ENCODE measurements around the gene PHKA2. TPM values are rescaled to one million over a fixed set of nuclear protein-coding genes. Genes with fewer than 3 reads are reported as not detected.

The PHKA2 gene
- total and polyA plus RNA-seq, 2 donors: 13.0 to 35.0 TPM

DNA sequence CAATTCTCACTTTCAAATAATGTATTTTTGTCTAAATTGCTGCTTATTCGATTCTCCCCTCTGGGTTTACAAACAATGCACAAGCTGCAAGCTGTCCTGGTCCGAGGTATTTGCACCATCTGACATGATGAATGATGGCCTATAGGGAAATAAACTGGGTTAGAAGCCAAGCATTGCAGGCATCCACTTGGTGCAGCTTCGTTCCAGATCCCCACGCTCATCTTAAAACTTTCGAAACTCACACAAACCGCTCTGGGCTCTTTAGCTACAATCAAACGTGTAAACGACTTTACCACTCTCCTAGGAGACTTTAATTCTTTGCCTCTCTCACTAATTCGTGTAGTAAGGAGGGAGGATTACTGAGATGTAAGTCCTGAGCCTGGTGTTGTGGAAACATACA is 19.0 kb downstream of the PHKA2 start:
- peaks cover 0 to 4% of the 10 kb centered on the region in 2 donors for H3K4me1 ChIP-seq (ENCODE audit: control insufficient read depth in 2 of 2, insufficient read depth in 2 of 2, low read length in 2 of 2)
- no peaks in the 10 kb centered on the region for H3K36me3 ChIP-seq (ENCODE audit: control insufficient read depth in 2 of 2, insufficient read depth in 2 of 2, low read length in 1 of 2)
- WGBS: 90% methylated on average over 9 of the region's 9 CpGs
- no peak for DNase-seq (ENCODE audit: low read depth in 6 of 9, low spot score in 9 of 9)
- no peak overlapping the region for H3K4me3 ChIP-seq (ENCODE audit: low read length in 2 of 2)
- no peak overlapping the region for H3K27ac ChIP-seq (ENCODE audit: low read depth in 1 of 2, low read length in 1 of 2)
- H3K9me3 ChIP-seq (ENCODE audit: control insufficient read depth in 2 of 2, insufficient read depth in 1 of 2, low read length in 1 of 2): no peaks in the 10 kb centered on the region
- H3K27me3 ChIP-seq (ENCODE audit: control insufficient read depth in 2 of 2, insufficient read depth in 1 of 2, low read length in 1 of 2): no peaks in the 10 kb centered on the region

DNA sequence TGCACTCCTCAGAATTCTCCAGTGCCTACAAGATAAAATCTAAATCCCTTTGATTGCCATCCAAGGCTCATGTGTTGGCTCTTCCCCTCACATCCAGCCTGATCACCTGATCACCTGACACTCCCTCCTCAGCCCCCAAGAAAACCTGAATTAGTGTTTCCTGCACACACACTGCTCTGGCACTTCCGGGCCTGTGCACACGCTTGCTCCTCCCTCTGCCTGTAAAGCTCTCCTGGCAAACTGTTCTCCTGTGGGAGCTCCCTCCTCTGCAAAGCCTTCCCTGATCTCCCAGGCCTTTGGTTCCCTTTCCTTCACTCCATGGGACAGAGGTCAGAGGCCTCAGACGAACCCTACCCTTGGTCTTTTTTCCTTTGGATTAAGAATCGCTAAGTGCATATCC is 19.9 kb downstream of the PHKA2 start:
- WGBS: 66% methylated on average over 4 of the region's 4 CpGs
- no peaks in the 10 kb centered on the region for H3K9me3 ChIP-seq (ENCODE audit: control insufficient read depth in 2 of 2, insufficient read depth in 1 of 2, low read length in 1 of 2)
- H3K4me1 ChIP-seq (ENCODE audit: control insufficient read depth in 2 of 2, insufficient read depth in 2 of 2, low read length in 2 of 2): peaks cover 0 to 4% of the 10 kb centered on the region in 2 donors
- H3K36me3 ChIP-seq (ENCODE audit: control insufficient read depth in 2 of 2, insufficient read depth in 2 of 2, low read length in 1 of 2): no peaks in the 10 kb centered on the region
- no peak overlapping the region for H3K27ac ChIP-seq (ENCODE audit: low read depth in 1 of 2, low read length in 1 of 2)
- no peaks in the 10 kb centered on the region for H3K27me3 ChIP-seq (ENCODE audit: control insufficient read depth in 2 of 2, insufficient read depth in 1 of 2, low read length in 1 of 2)
- no peak overlapping the region for H3K4me3 ChIP-seq (ENCODE audit: low read length in 2 of 2)
- no peak for DNase-seq (ENCODE audit: low read depth in 6 of 9, low spot score in 9 of 9)

DNA sequence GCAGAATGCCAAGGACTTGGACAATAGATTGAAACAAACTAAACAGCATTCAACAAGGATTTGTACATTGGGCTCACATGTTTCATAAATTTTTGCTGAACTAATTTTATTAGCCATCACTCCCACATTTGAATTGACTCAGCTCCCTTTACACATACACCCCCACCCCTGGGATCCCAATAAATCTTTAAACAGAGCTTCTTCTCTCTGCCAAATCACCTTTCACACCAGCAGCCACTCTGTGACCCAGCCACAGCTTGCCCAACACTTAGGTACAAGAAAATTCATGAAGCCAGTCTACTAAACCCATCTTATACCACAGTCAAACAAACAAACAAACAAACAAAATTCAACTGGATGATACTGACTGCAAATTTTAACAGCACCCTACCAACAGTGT is 21.6 kb downstream of the PHKA2 start:
- H3K27me3 ChIP-seq (ENCODE audit: control insufficient read depth in 2 of 2, insufficient read depth in 1 of 2, low read length in 1 of 2): no peaks in the 10 kb centered on the region
- no peaks in the 10 kb centered on the region for H3K36me3 ChIP-seq (ENCODE audit: control insufficient read depth in 2 of 2, insufficient read depth in 2 of 2, low read length in 1 of 2)
- H3K4me3 ChIP-seq (ENCODE audit: low read length in 2 of 2): no peak overlapping the region
- no peak for DNase-seq (ENCODE audit: low read depth in 6 of 9, low spot score in 9 of 9)
- no peak overlapping the region for H3K27ac ChIP-seq (ENCODE audit: low read depth in 1 of 2, low read length in 1 of 2)
- H3K9me3 ChIP-seq (ENCODE audit: control insufficient read depth in 2 of 2, insufficient read depth in 1 of 2, low read length in 1 of 2): no peaks in the 10 kb centered on the region
- H3K4me1 ChIP-seq (ENCODE audit: control insufficient read depth in 2 of 2, insufficient read depth in 2 of 2, low read length in 2 of 2): peaks cover 0 to 4% of the 10 kb centered on the region in 2 donors

DNA sequence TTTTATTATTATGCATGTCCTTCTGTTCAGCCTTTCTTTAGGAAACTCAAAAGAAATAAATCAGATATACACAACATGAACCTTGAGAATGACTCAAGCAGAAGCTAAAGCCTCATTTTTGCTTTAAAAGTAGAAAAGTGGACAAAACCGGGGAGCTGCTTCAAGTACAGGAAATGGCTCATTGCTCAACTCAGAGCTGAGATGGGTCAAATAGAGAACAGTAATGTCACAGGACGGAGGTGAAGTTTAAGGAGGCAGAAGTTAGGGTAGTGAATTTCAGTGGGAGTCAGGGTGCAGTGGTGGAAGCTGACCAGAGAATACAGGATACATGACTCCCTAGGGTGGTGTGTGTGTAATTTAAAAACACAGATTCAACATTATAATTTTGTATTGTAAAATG is 22.2 kb downstream of the PHKA2 start:
- no peaks in the 10 kb centered on the region for H3K27me3 ChIP-seq (ENCODE audit: control insufficient read depth in 2 of 2, insufficient read depth in 1 of 2, low read length in 1 of 2)
- H3K36me3 ChIP-seq (ENCODE audit: control insufficient read depth in 2 of 2, insufficient read depth in 2 of 2, low read length in 1 of 2): no peaks in the 10 kb centered on the region
- H3K4me3 ChIP-seq (ENCODE audit: low read length in 2 of 2): no peak overlapping the region
- H3K27ac ChIP-seq (ENCODE audit: low read depth in 1 of 2, low read length in 1 of 2): no peak overlapping the region
- no peaks in the 10 kb centered on the region for H3K9me3 ChIP-seq (ENCODE audit: control insufficient read depth in 2 of 2, insufficient read depth in 1 of 2, low read length in 1 of 2)
- peaks cover 0 to 4% of the 10 kb centered on the region in 2 donors for H3K4me1 ChIP-seq (ENCODE audit: control insufficient read depth in 2 of 2, insufficient read depth in 2 of 2, low read length in 2 of 2)
- 95% methylated on average over 2 of the region's 2 CpGs for WGBS
- no peak for DNase-seq (ENCODE audit: low read depth in 6 of 9, low spot score in 9 of 9)

DNA sequence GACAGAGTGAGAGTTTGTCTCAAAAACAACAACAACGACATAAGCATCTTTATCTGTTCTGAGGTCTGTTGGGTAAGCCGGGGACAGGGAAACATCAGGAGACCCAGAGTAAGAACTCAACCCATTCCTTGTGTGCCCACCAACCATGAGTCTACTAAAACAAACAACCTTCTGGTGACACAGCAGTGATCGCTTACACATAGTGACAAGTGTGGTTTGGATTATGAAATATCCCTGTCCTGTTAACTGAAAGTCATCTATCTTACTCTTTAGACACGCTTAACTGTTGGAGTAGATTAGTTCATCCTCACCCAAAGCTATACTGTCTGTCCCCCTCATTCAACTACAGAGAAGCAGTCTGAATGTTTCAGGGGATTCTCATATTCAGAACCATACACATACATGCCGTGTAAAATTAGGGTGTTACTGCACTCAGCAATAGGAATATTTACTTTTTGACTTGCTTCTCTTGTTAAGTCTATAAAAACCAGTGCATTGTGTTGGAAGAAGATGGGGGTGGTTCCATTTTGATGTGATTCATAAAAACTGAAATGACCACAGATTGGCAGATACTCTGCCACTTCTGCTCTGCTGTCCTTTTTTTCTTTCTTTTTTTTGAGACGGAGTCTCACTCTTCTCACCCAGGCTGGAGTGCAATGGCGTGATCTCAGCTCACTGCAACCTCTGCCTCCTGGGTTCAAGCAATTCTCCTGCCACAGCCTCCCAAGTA is 27.4 kb downstream of the PHKA2 start:
- Histone ChIP-seq H3K27ac (ENCODE audit: low read depth in 1 of 2, low read length in 1 of 2) (no peak overlapping the region), H3K36me3 (ENCODE audit: control insufficient read depth in 2 of 2, insufficient read depth in 2 of 2, low read length in 1 of 2) (peaks cover 0 to 6% of the 10 kb centered on the region in 2 donors), H3K4me1 (ENCODE audit: control insufficient read depth in 2 of 2, insufficient read depth in 2 of 2, low read length in 2 of 2) (no peaks in the 10 kb centered on the region), H3K9me3 (ENCODE audit: control insufficient read depth in 2 of 2, insufficient read depth in 1 of 2, low read length in 1 of 2) (no peaks in the 10 kb centered on the region), H3K27me3 (ENCODE audit: control insufficient read depth in 2 of 2, insufficient read depth in 1 of 2, low read length in 1 of 2) (no peaks in the 10 kb centered on the region), H3K4me3 (ENCODE audit: low read length in 2 of 2) (no peak overlapping the region)
- DNase-seq (ENCODE audit: low read depth in 6 of 9, low spot score in 9 of 9): no peak
- 98% methylated on average over 7 of the region's 7 CpGs for WGBS

DNA sequence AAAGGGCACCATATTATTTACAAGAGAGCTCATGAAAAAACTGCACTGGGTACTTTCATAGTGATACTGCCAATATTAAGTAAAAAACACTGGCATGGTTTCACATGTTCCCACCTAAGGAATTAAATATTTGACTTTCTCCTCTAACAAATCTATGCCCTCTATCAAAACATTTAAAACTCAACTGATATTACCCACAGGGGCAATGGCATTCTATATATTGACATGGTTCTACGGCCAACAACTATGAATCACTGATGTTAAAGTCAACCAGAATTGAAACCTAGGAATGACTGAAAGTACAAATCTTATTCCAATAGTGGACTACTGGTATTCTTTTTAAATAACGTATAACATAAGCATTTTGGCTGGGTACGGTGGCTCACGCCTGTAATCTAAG is 28.2 kb downstream of the PHKA2 start:
- 98% methylated on average over 4 of the region's 4 CpGs for WGBS
- no peak overlapping the region for H3K4me3 ChIP-seq (ENCODE audit: low read length in 2 of 2)
- DNase-seq (ENCODE audit: low read depth in 6 of 9, low spot score in 9 of 9): no peak
- H3K27me3 ChIP-seq (ENCODE audit: control insufficient read depth in 2 of 2, insufficient read depth in 1 of 2, low read length in 1 of 2): no peaks in the 10 kb centered on the region
- peaks cover 0 to 6% of the 10 kb centered on the region in 2 donors for H3K36me3 ChIP-seq (ENCODE audit: control insufficient read depth in 2 of 2, insufficient read depth in 2 of 2, low read length in 1 of 2)
- no peaks in the 10 kb centered on the region for H3K4me1 ChIP-seq (ENCODE audit: control insufficient read depth in 2 of 2, insufficient read depth in 2 of 2, low read length in 2 of 2)
- no peaks in the 10 kb centered on the region for H3K9me3 ChIP-seq (ENCODE audit: control insufficient read depth in 2 of 2, insufficient read depth in 1 of 2, low read length in 1 of 2)
- H3K27ac ChIP-seq (ENCODE audit: low read depth in 1 of 2, low read length in 1 of 2): no peak overlapping the region

DNA sequence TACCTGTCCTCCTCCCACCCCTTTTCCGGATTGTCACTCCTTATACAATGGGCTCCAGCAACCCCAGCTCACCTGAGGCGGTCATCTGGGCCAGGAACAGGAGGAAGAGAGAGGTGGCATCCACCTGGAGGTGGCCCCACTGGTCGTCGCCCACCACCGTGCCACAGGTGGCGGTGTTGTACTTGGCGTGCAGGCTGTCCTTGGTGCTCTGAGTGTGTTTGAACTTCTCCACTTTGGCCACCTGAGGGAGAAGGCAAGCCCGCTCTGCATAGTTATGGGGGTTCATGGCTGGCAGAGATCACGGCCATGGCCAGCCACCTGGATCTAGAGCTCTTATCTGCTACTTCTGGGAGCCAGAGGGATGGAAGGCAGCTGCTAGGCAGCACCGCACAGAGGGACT is 32.9 kb downstream of the PHKA2 start:
- no peak overlapping the region for H3K4me3 ChIP-seq (ENCODE audit: low read length in 2 of 2)
- DNase-seq (ENCODE audit: low read depth in 6 of 9, low spot score in 9 of 9): no peak
- H3K36me3 ChIP-seq (ENCODE audit: control insufficient read depth in 2 of 2, insufficient read depth in 2 of 2, low read length in 1 of 2): peaks cover 2 to 6% of the 10 kb centered on the region in 2 donors
- no peak overlapping the region for H3K27ac ChIP-seq (ENCODE audit: low read depth in 1 of 2, low read length in 1 of 2)
- 98% methylated on average over 10 of the region's 10 CpGs for WGBS
- H3K9me3 ChIP-seq (ENCODE audit: control insufficient read depth in 2 of 2, insufficient read depth in 1 of 2, low read length in 1 of 2): no peaks in the 10 kb centered on the region
- H3K4me1 ChIP-seq (ENCODE audit: control insufficient read depth in 2 of 2, insufficient read depth in 2 of 2, low read length in 2 of 2): no peaks in the 10 kb centered on the region
- no peaks in the 10 kb centered on the region for H3K27me3 ChIP-seq (ENCODE audit: control insufficient read depth in 2 of 2, insufficient read depth in 1 of 2, low read length in 1 of 2)

DNA sequence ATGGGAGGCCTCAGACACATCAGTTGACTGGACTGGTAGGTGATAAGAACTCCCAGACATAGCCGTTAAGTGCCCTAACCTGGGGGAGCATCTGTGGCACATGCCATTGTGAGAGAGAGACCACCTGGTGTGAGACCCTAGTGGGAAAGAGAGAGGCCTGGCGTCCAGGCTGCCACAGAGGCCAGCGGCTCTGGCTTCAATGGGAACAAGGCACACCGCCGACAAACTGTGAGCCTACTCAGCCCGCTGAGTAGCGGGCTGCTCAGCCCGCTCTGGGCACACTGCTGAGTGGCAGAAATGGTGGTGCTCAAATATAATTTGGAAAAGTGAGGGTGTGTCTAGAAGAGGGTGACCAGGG is 34.0 kb downstream of the PHKA2 start:
- no peaks in the 10 kb centered on the region for H3K27me3 ChIP-seq (ENCODE audit: control insufficient read depth in 2 of 2, insufficient read depth in 1 of 2, low read length in 1 of 2)
- DNase-seq (ENCODE audit: low read depth in 6 of 9, low spot score in 9 of 9): no peak
- peaks cover 2 to 6% of the 10 kb centered on the region in 2 donors for H3K36me3 ChIP-seq (ENCODE audit: control insufficient read depth in 2 of 2, insufficient read depth in 2 of 2, low read length in 1 of 2)
- H3K4me3 ChIP-seq (ENCODE audit: low read length in 2 of 2): no peak overlapping the region
- no peaks in the 10 kb centered on the region for H3K9me3 ChIP-seq (ENCODE audit: control insufficient read depth in 2 of 2, insufficient read depth in 1 of 2, low read length in 1 of 2)
- no peak overlapping the region for H3K27ac ChIP-seq (ENCODE audit: low read depth in 1 of 2, low read length in 1 of 2)
- 98% methylated on average over 8 of the region's 8 CpGs for whole genome bisulfite sequencing
- H3K4me1 ChIP-seq (ENCODE audit: control insufficient read depth in 2 of 2, insufficient read depth in 2 of 2, low read length in 2 of 2): no peaks in the 10 kb centered on the region

DNA sequence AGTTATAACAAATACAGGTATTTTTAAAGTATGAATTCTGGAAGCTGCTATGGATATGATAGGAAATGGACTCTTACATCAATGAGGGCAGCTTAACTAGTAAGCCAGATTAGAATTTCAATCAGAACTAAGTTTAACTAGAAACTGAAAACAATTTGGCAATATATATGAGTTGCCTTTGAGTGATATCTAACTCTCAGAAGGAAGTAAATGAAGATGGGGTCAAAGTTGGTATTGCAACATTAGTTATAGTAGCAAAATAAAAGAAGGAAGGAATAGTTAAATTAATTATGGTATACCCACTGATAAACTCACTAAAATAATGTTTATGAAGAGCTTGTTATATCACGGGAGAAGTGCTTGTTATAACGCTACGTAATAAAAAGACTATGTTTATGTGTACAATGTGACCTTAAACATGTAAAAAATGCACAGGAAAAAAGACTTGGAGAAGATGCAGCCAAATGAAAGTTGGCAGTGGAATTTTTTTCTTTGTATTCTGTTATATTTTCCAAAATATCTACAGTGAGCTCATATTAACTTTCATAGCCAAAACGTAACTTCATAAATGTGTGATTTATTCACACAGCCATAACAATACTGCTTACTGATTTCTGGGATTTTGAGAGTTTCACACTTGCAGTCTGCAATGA is 34.5 kb downstream of the PHKA2 start:
- Histone ChIP-seq H3K36me3 (ENCODE audit: control insufficient read depth in 2 of 2, insufficient read depth in 2 of 2, low read length in 1 of 2) (peaks cover 3 to 11% of the 10 kb centered on the region in 2 donors), H3K4me3 (ENCODE audit: low read length in 2 of 2) (no peak overlapping the region), H3K4me1 (ENCODE audit: control insufficient read depth in 2 of 2, insufficient read depth in 2 of 2, low read length in 2 of 2) (no peaks in the 10 kb centered on the region), H3K27me3 (ENCODE audit: control insufficient read depth in 2 of 2, insufficient read depth in 1 of 2, low read length in 1 of 2) (no peaks in the 10 kb centered on the region), H3K27ac (ENCODE audit: low read depth in 1 of 2, low read length in 1 of 2) (no peak overlapping the region), H3K9me3 (ENCODE audit: control insufficient read depth in 2 of 2, insufficient read depth in 1 of 2, low read length in 1 of 2) (no peaks in the 10 kb centered on the region)
- DNase-seq (ENCODE audit: low read depth in 6 of 9, low spot score in 9 of 9): no peak
- WGBS: 96% methylated on average over 4 of the region's 4 CpGs
